Psoas muscle (tissue), 8 donors: Measurements from ENCODE around the gene CARD19. TPM values are rescaled to one million over a fixed set of nuclear protein-coding genes. Genes with fewer than 3 reads are reported as not detected.

Experiments
- ATAC-seq, 4 donors: fragments of 200-7000 bp; cut with Tn5 transposase; one replicate each; pipeline ENCODE4 v1.9.1; 2020; ENCODE audit warnings: moderate library complexity in 3 of 4, mild to moderate bottlenecking in 2 of 4
- DNase-seq, 2 donors: peaks; one replicate each; pipeline ENCODE4 v3.0.0-alpha.2; 2020
- H3K27ac ChIP-seq: fragments of 200-600 bp; one replicate; pipeline ENCODE4 v1.8.0; 2022
- H3K27me3 ChIP-seq, 3 donors: fragments of 200-600 bp in 1 of 3; one replicate each; pipeline versions ENCODE4 v1.6.1 to v1.8.0; 2013 to 2022; ENCODE audit warnings: low read length in 2 of 3, mild to moderate bottlenecking in 2 of 3, moderate library complexity in 1 of 3; ENCODE audit not compliant: insufficient read depth in 3 of 3
- H3K36me3 ChIP-seq, 2 donors: fragments of 200-600 bp in 1 of 2; one replicate each; pipeline versions ENCODE4 v1.6.1 to v1.8.0; 2013 to 2022; ENCODE audit warnings: low read depth in 1 of 2, mild to moderate bottlenecking in 1 of 2, moderate library complexity in 1 of 2; ENCODE audit not compliant: insufficient read depth in 1 of 2
- H3K4me1 ChIP-seq: fragments of 200-600 bp; one replicate; pipeline ENCODE4 v1.8.0; 2022
- H3K4me3 ChIP-seq: fragments of 200-600 bp; one replicate; pipeline ENCODE4 v1.8.0; 2022; ENCODE audit warnings: mild to moderate bottlenecking
- H3K9me3 ChIP-seq: fragments of 200-600 bp; one replicate; pipeline ENCODE4 v1.8.0; 2022
- CTCF ChIP-seq: fragments of 200-600 bp; IDR thresholded peaks from one replicate; pipeline ENCODE4 v1.8.0; 2022; ENCODE audit warnings: antibody characterized with exemption
- WGBS, 3 donors: extraction: QIAGEN DNeasy Blood & Tissue Kit; methylation state at CpG; one replicate each; pipeline versions ENCODE4 v1.1.6 to v1.1.7; 2013; 5-methylcytosine and 5-hydroxymethylcytosine counted together
- intact Hi-C, 2 donors: fragments of 100-400 bp; cut with DNase I; formaldehyde crosslinking; loops; one replicate each; pipeline versions ENCODE4 v1.11.0 to v1.14.2; 2022
- polyA plus RNA-seq, 3 donors: library from polyadenylated mRNA; stranded (reverse); fragments of 200-250 nt; gene quantifications; one replicate each; pipeline ENCODE4 v1.2.3, GENCODE V29; 2013
- total RNA-seq, 4 donors: library from RNA; stranded (reverse); fragmentation: NEBNext Ultra II Directional in 2 of 4; extraction: Animal tissue kit (Norgen Biotek cat#: 25700) in 2 of 4; gene quantifications; one replicate each; pipeline versions ENCODE4 v1.2.1 to v1.2.4, GENCODE V29; 2021 to 2023
- donor health status: healthy with polysubstance abuse.
- donor health status: DM: no; HTN: no; CAD: no; lungs with moderate emphysema.
- donor health status: Bipolar disorder and iron deficiency.
- donor health status: healthy.
- donor health status: DM: yes; HTN: yes; CAD: no.
- donor health status: DM: no; HTN: no; CAD: no.
- donor health status: DM: no; HTN: no; CAD: no.
- donor health status: DM: yes; HTN: yes; CAD: no.

Gene CARD19
- total and polyA plus RNA-seq, 7 donors: 27.9 to 86.3 (median 46.7) TPM

- Histone ChIP-seq H3K4me3 (no peak overlapping the region), H3K9me3 (no peaks in the 10 kb centered on the region), H3K27me3 (no peaks in the 10 kb centered on the region), H3K4me1 (peaks cover 14% of the 10 kb centered on the region), H3K36me3 (peaks cover 4 to 59% of the 10 kb centered on the region in 2 donors), H3K27ac (no peak overlapping the region)
- DNase-seq (peak; percentile 25 to 46), ATAC-seq (no peak)
- intact Hi-C loops: loop anchor here in 1 of 2 donors (5.0 kb wide), 1 partner anchor 191 kb away; no protein-coding TSS in a partner anchor
- no peak for TF ChIP-seq CTCF
- WGBS, 3 donors: 86 to 91% (median 88%) methylated on average over 16 to 18 of the region's 18 CpGs
These were observed 15.5 kb downstream of the CARD19 start for GRCh38 chr9:93111371-93112115.

- 81 to 92% (median 83%) methylated on average over 15 of the region's 15 CpGs for WGBS, 3 donors
- Histone ChIP-seq H3K27ac (no peak overlapping the region), H3K36me3 (peaks cover 4 to 59% of the 10 kb centered on the region in 2 donors), H3K4me1 (peaks cover 14% of the 10 kb centered on the region), H3K4me3 (no peak overlapping the region), H3K27me3 (no peaks in the 10 kb centered on the region), H3K9me3 (no peaks in the 10 kb centered on the region)
- ATAC-seq: no peak
- intact Hi-C loops: loop anchor here in 1 of 2 donors (5.0 kb wide), 1 partner anchor 190 kb away; no protein-coding TSS in a partner anchor
- peak; percentile 21 to 55 for DNase-seq
- TF ChIP-seq CTCF: no peak
These were observed 16.3 kb downstream of the CARD19 start for GRCh38 chr9:93112116-93112863.

- Histone ChIP-seq H3K9me3 (no peaks in the 10 kb centered on the region), H3K36me3 (peaks cover 4 to 54% of the 10 kb centered on the region in 2 donors), H3K4me1 (peaks cover 14% of the 10 kb centered on the region), H3K4me3 (no peak overlapping the region), H3K27me3 (no peaks in the 10 kb centered on the region), H3K27ac (no peak overlapping the region)
- 80 to 91% (median 87%) methylated on average over 13 of the region's 13 CpGs for WGBS, 3 donors
- intact Hi-C loops: loop anchor here in 1 of 2 donors (5.0 kb wide), 1 partner anchor 189 kb away; no protein-coding TSS in a partner anchor
- no peak for ATAC-seq
- peak; percentile 10 to 54 for DNase-seq
- TF ChIP-seq CTCF: no peak
These were observed 16.9 kb downstream of the CARD19 start for GRCh38 chr9:93112864-93113389.

- Histone ChIP-seq H3K4me3 (no peak overlapping the region), H3K27me3 (no peaks in the 10 kb centered on the region), H3K36me3 (peaks cover 4 to 44% of the 10 kb centered on the region in 2 donors), H3K9me3 (no peaks in the 10 kb centered on the region), H3K4me1 (peaks cover 6% of the 10 kb centered on the region), H3K27ac (no peak overlapping the region)
- intact Hi-C loops: loop anchor here in 1 of 2 donors (5.0 kb wide), 1 partner anchor 188 kb away; no protein-coding TSS in a partner anchor
- 81 to 90% (median 82%) methylated on average over 15 to 17 of the region's 17 CpGs for WGBS, 3 donors
- TF ChIP-seq CTCF: no peak
- DNase-seq (peak; percentile 15 to 54), ATAC-seq (no peak)
These were observed 18.4 kb downstream of the CARD19 start for GRCh38 chr9:93114169-93114983.
